ENCODE data around the gene DHRS11.

GRCh38 chr17:36553459-36553858, 38.2 kb upstream of the DHRS11 start:
- no peak for TF ChIP-seq EZH2 (IDR thresholded peaks at IDR 0.05)
- TF ChIP-seq POLR2AphosphoS5 (IDR thresholded peaks at IDR 0.05; ENCODE audit: borderline replicate concordance, low read depth, low read length), result no peak

Measured in SK-N-MC (cell line).